Measurements from ENCODE around the gene CYP2C9. TPM values are rescaled to one million over a fixed set of nuclear protein-coding genes. Genes with fewer than 3 reads are reported as not detected.
"Not testable (repeated sequence)": the region's sequence is repeated elsewhere in the genome, so short reads cannot be mapped to it uniquely, and the experiment has no call there.

Gene CYP2C9
- not detected for total RNA-seq

- Mint-ChIP-seq H3K9me3 (peaks cover 14 to 16% of the 10 kb centered on the region in 2 donors), H3K36me3 (ENCODE audit: insufficient read depth in 2 of 2) (peaks cover 0 to 3% of the 10 kb centered on the region in 2 donors), H3K27me3 (ENCODE audit: low read depth) (no peaks in the 10 kb centered on the region), H3K27ac (no peak within 1 kb of the TSS), H3K4me1 (ENCODE audit: low read depth) (no peaks in the 10 kb centered on the region), H3K4me3 (no peak within 1 kb of the TSS)
- no peak for ATAC-seq (replicated peaks in 1 of 2)
- DNase-seq: no peak
Observed at GRCh38 chr10:94938383-94938782, at the start of gene CYP2C9. TSS of gene CYP2C9 (plus strand) at chr10:94938658. CDS start at chr10:94938683, 25 bp downstream.

GRCh38 chr10:94889123-94889522 is 49.3 kb upstream of the CYP2C9 start:
- Mint-ChIP-seq H3K36me3 (ENCODE audit: insufficient read depth in 2 of 2) (no peaks in the 10 kb centered on the region), H3K27me3 (ENCODE audit: low read depth) (no peaks in the 10 kb centered on the region), H3K4me3 (no peak overlapping the region), H3K27ac (no peak overlapping the region), H3K4me1 (ENCODE audit: low read depth) (no peaks in the 10 kb centered on the region), H3K9me3 (peaks cover 0 to 9% of the 10 kb centered on the region in 2 donors)
- DNase-seq: no peak
- ATAC-seq (replicated peaks in 1 of 2): no peak

GRCh38 chr10:94890264-94891022 is 48.0 kb upstream of the CYP2C9 start:
- no peak for ATAC-seq (replicated peaks in 1 of 2)
- H3K4me3 Mint-ChIP-seq: no peak overlapping the region

GRCh38 chr10:94898414-94898813 is 40.0 kb upstream of the CYP2C9 start:
- not testable (repeated sequence) for DNase-seq; H3K4me1 Mint-ChIP-seq (ENCODE audit: low read depth); H3K27ac Mint-ChIP-seq; H3K4me3 Mint-ChIP-seq; H3K9me3 Mint-ChIP-seq; ATAC-seq (replicated peaks in 1 of 2); H3K36me3 Mint-ChIP-seq (ENCODE audit: insufficient read depth in 2 of 2); H3K27me3 Mint-ChIP-seq (ENCODE audit: low read depth)

More at GRCh38 chr10:94890264-94891022, 48.0 kb upstream of the CYP2C9 start:
- Mint-ChIP-seq H3K27ac (no peak overlapping the region), H3K36me3 (ENCODE audit: insufficient read depth in 2 of 2) (no peaks in the 10 kb centered on the region), H3K4me1 (ENCODE audit: low read depth) (no peaks in the 10 kb centered on the region), H3K9me3 (peaks cover 0 to 12% of the 10 kb centered on the region in 2 donors), H3K27me3 (ENCODE audit: low read depth) (no peaks in the 10 kb centered on the region)
- DNase-seq: no peak

- peaks cover 0 to 5% of the 10 kb centered on the region in 2 donors for H3K9me3 Mint-ChIP-seq
- H3K4me1 Mint-ChIP-seq (ENCODE audit: low read depth): no peaks in the 10 kb centered on the region
- H3K4me3 Mint-ChIP-seq: no peak overlapping the region
- H3K27ac Mint-ChIP-seq: no peak overlapping the region
- no peaks in the 10 kb centered on the region for H3K27me3 Mint-ChIP-seq (ENCODE audit: low read depth)
- no peaks in the 10 kb centered on the region for H3K36me3 Mint-ChIP-seq (ENCODE audit: insufficient read depth in 2 of 2)
- no peak for ATAC-seq (replicated peaks in 1 of 2)
- DNase-seq: no peak
Observed at GRCh38 chr10:94902080-94902479, 36.4 kb upstream of the CYP2C9 start.

- H3K27me3 Mint-ChIP-seq (ENCODE audit: low read depth): no peaks in the 10 kb centered on the region
- no peak for ATAC-seq (replicated peaks in 1 of 2)
- DNase-seq: no peak
Observed at GRCh38 chr10:94902570-94902969, 35.9 kb upstream of the CYP2C9 start.

GRCh38 chr10:94904506-94905148 is 33.8 kb upstream of the CYP2C9 start:
- not testable (repeated sequence) for H3K27ac Mint-ChIP-seq; H3K36me3 Mint-ChIP-seq (ENCODE audit: insufficient read depth in 2 of 2); H3K4me3 Mint-ChIP-seq; H3K4me1 Mint-ChIP-seq (ENCODE audit: low read depth); ATAC-seq (replicated peaks in 1 of 2); DNase-seq; H3K27me3 Mint-ChIP-seq (ENCODE audit: low read depth); H3K9me3 Mint-ChIP-seq

More at GRCh38 chr10:94902570-94902969, 35.9 kb upstream of the CYP2C9 start:
- no peaks in the 10 kb centered on the region for H3K4me1 Mint-ChIP-seq (ENCODE audit: low read depth)
- H3K4me3 Mint-ChIP-seq: no peak overlapping the region
- peaks cover 0 to 5% of the 10 kb centered on the region in 2 donors for H3K9me3 Mint-ChIP-seq
- H3K36me3 Mint-ChIP-seq (ENCODE audit: insufficient read depth in 2 of 2): no peaks in the 10 kb centered on the region
- H3K27ac Mint-ChIP-seq: no peak overlapping the region

- DNase-seq (no peak), ATAC-seq (replicated peaks in 1 of 2) (no peak)
- peaks cover 5 to 7% of the 10 kb centered on the region in 2 donors for H3K9me3 Mint-ChIP-seq
- no peaks in the 10 kb centered on the region for H3K36me3 Mint-ChIP-seq (ENCODE audit: insufficient read depth in 2 of 2)
- no peaks in the 10 kb centered on the region for H3K27me3 Mint-ChIP-seq (ENCODE audit: low read depth)
- no peak overlapping the region for H3K27ac Mint-ChIP-seq
- no peak overlapping the region for H3K4me3 Mint-ChIP-seq
- no peaks in the 10 kb centered on the region for H3K4me1 Mint-ChIP-seq (ENCODE audit: low read depth)
Observed at GRCh38 chr10:94916423-94916822, 22.0 kb upstream of the CYP2C9 start.

- Mint-ChIP-seq H3K4me1 (ENCODE audit: low read depth) (no peaks in the 10 kb centered on the region), H3K27ac (no peak overlapping the region), H3K36me3 (ENCODE audit: insufficient read depth in 2 of 2) (no peaks in the 10 kb centered on the region), H3K9me3 (peaks cover 9 to 10% of the 10 kb centered on the region in 2 donors), H3K27me3 (ENCODE audit: low read depth) (no peaks in the 10 kb centered on the region), H3K4me3 (no peak overlapping the region)
- no peak for DNase-seq
- no peak for ATAC-seq (replicated peaks in 1 of 2)
Observed at GRCh38 chr10:94936721-94937120, 1.7 kb upstream of the CYP2C9 start.

GRCh38 chr10:94943432-94944103 is 5.1 kb downstream of the CYP2C9 start:
- H3K27ac Mint-ChIP-seq; DNase-seq; H3K4me3 Mint-ChIP-seq; H3K36me3 Mint-ChIP-seq (ENCODE audit: insufficient read depth in 2 of 2); H3K4me1 Mint-ChIP-seq (ENCODE audit: low read depth); H3K27me3 Mint-ChIP-seq (ENCODE audit: low read depth); ATAC-seq (replicated peaks in 1 of 2): not testable (repeated sequence)
- peaks cover 13 to 19% of the 10 kb centered on the region in 2 donors for H3K9me3 Mint-ChIP-seq

GRCh38 chr10:94946181-94946580 is 7.7 kb downstream of the CYP2C9 start:
- H3K27ac Mint-ChIP-seq; ATAC-seq (replicated peaks in 1 of 2); H3K27me3 Mint-ChIP-seq (ENCODE audit: low read depth); H3K4me1 Mint-ChIP-seq (ENCODE audit: low read depth); DNase-seq; H3K4me3 Mint-ChIP-seq; H3K36me3 Mint-ChIP-seq (ENCODE audit: insufficient read depth in 2 of 2): not testable (repeated sequence)
- H3K9me3 Mint-ChIP-seq: peaks cover 7 to 15% of the 10 kb centered on the region in 2 donors

GRCh38 chr10:94963901-94964300 is 25.4 kb downstream of the CYP2C9 start:
- DNase-seq (no peak), ATAC-seq (replicated peaks in 1 of 2) (no peak)
- peaks cover 3 to 4% of the 10 kb centered on the region in 2 donors for H3K9me3 Mint-ChIP-seq
- H3K27me3 Mint-ChIP-seq (ENCODE audit: low read depth): peaks cover 7% of the 10 kb centered on the region
- no peaks in the 10 kb centered on the region for H3K4me1 Mint-ChIP-seq (ENCODE audit: low read depth)
- no peak overlapping the region for H3K27ac Mint-ChIP-seq
- no peak overlapping the region for H3K4me3 Mint-ChIP-seq
- H3K36me3 Mint-ChIP-seq (ENCODE audit: insufficient read depth in 2 of 2): no peaks in the 10 kb centered on the region

GRCh38 chr10:94983555-94983954 is 45.1 kb downstream of the CYP2C9 start:
- H3K4me1 Mint-ChIP-seq (ENCODE audit: low read depth): no peaks in the 10 kb centered on the region
- H3K9me3 Mint-ChIP-seq: peaks cover 4 to 20% of the 10 kb centered on the region in 2 donors
- no peak overlapping the region for H3K27ac Mint-ChIP-seq
- no peak for DNase-seq
- H3K27me3 Mint-ChIP-seq (ENCODE audit: low read depth): no peaks in the 10 kb centered on the region
- ATAC-seq (replicated peaks in 1 of 2): no peak
- peaks cover 0 to 2% of the 10 kb centered on the region in 2 donors for H3K36me3 Mint-ChIP-seq (ENCODE audit: insufficient read depth in 2 of 2)
- H3K4me3 Mint-ChIP-seq: no peak overlapping the region
